Measurements from ENCODE around the gene ADAM17.

The ADAM17 gene

GRCh38 chr2:9471206-9471605 lies 84.4 kb downstream of the ADAM17 start:
- no peak for DNase-seq (ENCODE audit: low read depth)

- DNase-seq (ENCODE audit: low read depth), result no peak
Observed at GRCh38 chr2:9467687-9468086, 87.9 kb downstream of the ADAM17 start.

GRCh38 chr2:9466147-9466683 lies 89.4 kb downstream of the ADAM17 start:
- no peak for DNase-seq (ENCODE audit: low read depth)

GRCh38 chr2:9465170-9465569 lies 90.5 kb downstream of the ADAM17 start:
- no peak for DNase-seq (ENCODE audit: low read depth)

GRCh38 chr2:9463698-9464034 lies 92.0 kb downstream of the ADAM17 start:
- no peak for DNase-seq (ENCODE audit: low read depth)

- DNase-seq (ENCODE audit: low read depth), result no peak
Observed at GRCh38 chr2:9462886-9463697, 92.5 kb downstream of the ADAM17 start.

- DNase-seq (ENCODE audit: low read depth), result no peak
Observed at GRCh38 chr2:9462313-9462712, 93.3 kb downstream of the ADAM17 start.

GRCh38 chr2:9461079-9461478 lies 94.6 kb downstream of the ADAM17 start:
- no peak for DNase-seq (ENCODE audit: low read depth)

- no peak for DNase-seq (ENCODE audit: low read depth)
Observed at GRCh38 chr2:9460441-9461017, 95.1 kb downstream of the ADAM17 start.

GRCh38 chr2:9451231-9451630 lies 104.4 kb downstream of the ADAM17 start:
- DNase-seq (ENCODE audit: low read depth), result no peak

GRCh38 chr2:9445089-9445488 lies 110.5 kb downstream of the ADAM17 start:
- no peak for DNase-seq (ENCODE audit: low read depth)

- DNase-seq (ENCODE audit: low read depth), result no peak
Observed at GRCh38 chr2:9443526-9443925, 112.1 kb downstream of the ADAM17 start.

GRCh38 chr2:9441556-9441955 lies 114.1 kb downstream of the ADAM17 start:
- no peak for DNase-seq (ENCODE audit: low read depth)

GRCh38 chr2:9440058-9440727 lies 115.4 kb downstream of the ADAM17 start:
- no peak for DNase-seq (ENCODE audit: low read depth)

GRCh38 chr2:9439536-9439935 lies 116.1 kb downstream of the ADAM17 start:
- no peak for DNase-seq (ENCODE audit: low read depth)

Data from GM04504 (cell line).